ENCODE measurements around the gene PHF13. TPM values are rescaled to one million over a fixed set of nuclear protein-coding genes. Genes with fewer than 3 reads are reported as not detected.

The PHF13 gene
- total RNA-seq, 6 donors from 2014 or later, result 8.4 to 23.0 (median 9.8) TPM

GRCh38 chr1:6578624-6579373, 34.7 kb upstream of the PHF13 start:
- ATAC-seq (ENCODE audit: low FRiP score in 2 of 2), result no peak
- Histone ChIP-seq H3K27me3 (no peaks in the 10 kb centered on the region), H3K4me3 (peak overlapping the region in 3 of 4 donors; percentile 80 to 97 (median 81)), H3K36me3 (no peaks in the 10 kb centered on the region), H3K9me3 (no peaks in the 10 kb centered on the region), H3K27ac (peak overlapping the region; percentile 91 to 98 (median 94)), H3K4me1 (peaks cover 27 to 32% (median 31%) of the 10 kb centered on the region in 4 donors)
- TF ChIP-seq CTCF (IDR thresholded peaks at IDR 0.05), result no peak
- TF ChIP-seq POLR2A (IDR thresholded peaks at IDR 0.05), result no peak
- WGBS, 2 donors, result 89 to 96% methylated on average over 11 to 12 of the region's 14 CpGs
- DNase-seq, result no peak

GRCh38 chr1:6579374-6580118, 34.0 kb upstream of the PHF13 start, which contains the start of gene ZBTB48:
ZBTB48 (plus strand) TSS chr1:6579994; CDS start chr1:6580610, 616 bp downstream.
- DNase-seq, result peak; percentile 99 to 100
- peak within 1 kb of the TSS; percentile 91 to 98 (median 94) for H3K27ac ChIP-seq
- 0 to 28% methylated on average over 6 to 26 of the region's 58 CpGs for WGBS, 2 donors
- H3K4me1 ChIP-seq, result peaks cover 27 to 37% (median 31%) of the 10 kb centered on the region in 4 donors
- H3K27me3 ChIP-seq, result no peaks in the 10 kb centered on the region
- H3K4me3 ChIP-seq, result peak within 1 kb of the TSS; percentile 80 to 97 (median 88)
- ATAC-seq (ENCODE audit: low FRiP score in 2 of 2), result peak; percentile 97 to 98
- H3K9me3 ChIP-seq, result no peaks in the 10 kb centered on the region
- peaks cover 0 to 6% (median 0%) of the 10 kb centered on the region in 4 donors for H3K36me3 ChIP-seq
- TF ChIP-seq POLR2AphosphoS5 (IDR thresholded peaks at IDR 0.05) (peak; percentile 99), POLR2A (IDR thresholded peaks at IDR 0.05) (peak; percentile 35 to 97 (median 92)), CTCF (IDR thresholded peaks at IDR 0.05) (peak in 1 of 6 experiments; percentile 6), EP300 (IDR thresholded peaks at IDR 0.05) (peak in 1 of 4 donors; percentile 51)

GRCh38 chr1:6580119-6580592, 33.4 kb upstream of the PHF13 start:
- Histone ChIP-seq H3K9me3 (no peaks in the 10 kb centered on the region), H3K27me3 (no peaks in the 10 kb centered on the region), H3K27ac (peak overlapping the region; percentile 91 to 98 (median 94)), H3K4me3 (peak overlapping the region; percentile 80 to 97 (median 88)), H3K36me3 (peaks cover 0 to 6% (median 0%) of the 10 kb centered on the region in 4 donors), H3K4me1 (peaks cover 30 to 42% (median 31%) of the 10 kb centered on the region in 4 donors)
- DNase-seq, result no peak
- 1 to 2% methylated on average over 16 to 29 of the region's 30 CpGs for WGBS, 2 donors
- peak in 1 of 2 donors; percentile 39 for ATAC-seq (ENCODE audit: low FRiP score in 2 of 2)
- TF ChIP-seq POLR2A (IDR thresholded peaks at IDR 0.05) (no peak), EP300 (IDR thresholded peaks at IDR 0.05) (no peak), CTCF (IDR thresholded peaks at IDR 0.05) (no peak), POLR2AphosphoS5 (IDR thresholded peaks at IDR 0.05) (no peak)

- H3K4me3 ChIP-seq, result peak overlapping the region; percentile 80 to 97 (median 88)
- peak overlapping the region; percentile 91 to 98 (median 94) for H3K27ac ChIP-seq
- WGBS, 2 donors, result 35 to 52% methylated on average over 5 to 18 of the region's 19 CpGs
- H3K4me1 ChIP-seq, result peaks cover 30 to 47% (median 31%) of the 10 kb centered on the region in 4 donors
- DNase-seq, result peak in 1 of 2 donors; percentile 48
- H3K27me3 ChIP-seq, result no peaks in the 10 kb centered on the region
- ATAC-seq (ENCODE audit: low FRiP score in 2 of 2), result peak in 1 of 2 donors; percentile 1
- peaks cover 0 to 6% (median 0%) of the 10 kb centered on the region in 4 donors for H3K36me3 ChIP-seq
- TF ChIP-seq EP300 (IDR thresholded peaks at IDR 0.05), result no peak
- TF ChIP-seq POLR2AphosphoS5 (IDR thresholded peaks at IDR 0.05), result no peak
- no peak for TF ChIP-seq POLR2A (IDR thresholded peaks at IDR 0.05)
- TF ChIP-seq CTCF (IDR thresholded peaks at IDR 0.05), result no peak
- no peaks in the 10 kb centered on the region for H3K9me3 ChIP-seq
Measured at GRCh38 chr1:6580593-6581409, 32.7 kb upstream of the PHF13 start.
